ENCODE data around the gene HILPDA. TPM values are rescaled to one million over a fixed set of nuclear protein-coding genes. Genes with fewer than 3 reads are reported as not detected.
A peak's percentile ranks its signal among the peaks of the same experiment; 100 is the strongest.

Gene HILPDA
- total and polyA plus RNA-seq, 2 donors (not counting 3 experiments of a cell fraction or from before 2014, with no cell fraction given): 14.4 to 21.7 TPM

DNA sequence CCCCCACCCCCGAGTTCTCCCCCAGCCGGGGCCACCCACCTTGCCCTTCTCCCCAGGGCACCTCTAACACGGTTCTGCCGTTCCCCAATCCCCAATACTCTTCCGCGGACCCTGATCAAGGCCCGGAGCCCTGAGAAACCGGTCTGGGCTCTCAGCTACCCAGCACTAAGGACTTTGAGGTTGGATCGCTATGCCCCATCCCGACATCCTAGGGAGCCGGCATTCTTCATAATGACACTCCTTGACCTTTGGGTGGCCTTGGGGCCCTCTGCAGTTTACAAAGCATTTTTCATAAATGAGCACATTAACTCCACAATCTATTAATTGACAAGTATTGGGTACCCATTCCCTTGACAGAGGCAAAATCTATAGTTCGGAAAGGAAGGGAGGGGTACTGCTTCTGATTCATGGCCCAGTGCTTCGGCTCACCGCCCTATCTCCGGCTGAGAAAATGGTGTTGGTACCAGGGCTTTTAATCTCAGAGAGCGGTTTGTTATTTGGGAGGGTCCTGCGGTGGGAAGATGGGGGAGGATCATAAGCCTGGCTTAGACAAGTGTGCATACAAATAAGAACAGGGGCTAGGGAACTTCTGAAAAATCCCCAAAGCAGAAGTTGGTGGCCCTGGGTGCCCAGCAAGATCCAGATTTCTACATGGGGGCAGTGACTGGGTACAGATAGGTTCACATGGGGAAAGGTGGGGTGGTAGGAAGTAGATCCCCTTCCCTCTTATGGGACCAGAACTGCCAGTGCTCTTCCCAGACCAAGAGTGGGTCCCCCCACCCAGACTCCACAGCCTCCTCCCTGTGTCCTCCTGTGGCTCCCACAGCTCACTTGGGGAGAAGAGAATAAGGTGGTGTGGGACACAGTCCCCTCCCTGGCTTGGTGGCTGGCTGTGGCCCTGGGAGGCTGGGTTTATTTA lies 49.1 kb upstream of the HILPDA start:
- no TSS peak for BruUV-seq (replicated peaks)
- Histone ChIP-seq H3K4me2 (ENCODE audit: insufficient read depth, low read length) (no peak overlapping the region), H3K9me1 (replicated peaks; ENCODE audit: control insufficient read depth, extremely low read depth, insufficient read depth, low read length) (no peaks in the 10 kb centered on the region), H3K4me3 (replicated peaks in 1 of 3; ENCODE audit: insufficient read depth in 1 of 3, low read depth in 1 of 3, low read length in 3 of 3) (no peak overlapping the region), H3K27ac (ENCODE audit: insufficient read depth, low read depth, low read length) (no peak overlapping the region), H3K36me3 (ENCODE audit: control insufficient read depth in 2 of 2, extremely low read depth in 1 of 2, insufficient read depth in 2 of 2, low read length in 2 of 2) (peaks cover 0 to 1% of the 10 kb centered on the region in 2 experiments), H3K79me2 (ENCODE audit: control insufficient read depth, insufficient read depth, low read length) (peaks cover 25% of the 10 kb centered on the region), H3K27me3 (ENCODE audit: control insufficient read depth in 2 of 2, insufficient read depth in 2 of 2, low read length in 2 of 2) (no peaks in the 10 kb centered on the region), H2AFZ (ENCODE audit: low read depth, low read length) (no peak overlapping the region), H3K9me3 (replicated peaks; ENCODE audit: control insufficient read depth, insufficient read depth, low read length) (no peaks in the 10 kb centered on the region), H3K9ac (replicated peaks; ENCODE audit: extremely low read depth, insufficient read depth, low read length) (no peak overlapping the region), H4K20me1 (replicated peaks; ENCODE audit: control insufficient read depth, extremely low read depth, insufficient read depth, low read length) (no peaks in the 10 kb centered on the region), H3K4me1 (ENCODE audit: control insufficient read depth, extremely low read depth, insufficient read depth, low read length) (peaks cover 28% of the 10 kb centered on the region)
- POLR2A ChIA-PET: no interaction called here
- peak; percentile 43 for FAIRE-seq
- intact Hi-C loops (cut with micrococcal nuclease) (no loop called here), dilution Hi-C loops (cut with MboI; ENCODE audit: extremely low pct_ligation_motif_present, low sequenced_read_pairs) (no loop called here)
- CTCF ChIA-PET: interaction anchor here (1.1 to 17.5 kb wide), 7 partner anchors 8 to 59 kb away, joined by 3 to 209 read pairs (median 6); no protein-coding TSS in a partner anchor
- TF ChIP-seq POLR2A (IDR thresholded peaks at IDR 0.05; ENCODE audit: low read depth, low read length): no peak
- no peak for DNase-seq (ENCODE audit: low read depth, low spot score)

DNA sequence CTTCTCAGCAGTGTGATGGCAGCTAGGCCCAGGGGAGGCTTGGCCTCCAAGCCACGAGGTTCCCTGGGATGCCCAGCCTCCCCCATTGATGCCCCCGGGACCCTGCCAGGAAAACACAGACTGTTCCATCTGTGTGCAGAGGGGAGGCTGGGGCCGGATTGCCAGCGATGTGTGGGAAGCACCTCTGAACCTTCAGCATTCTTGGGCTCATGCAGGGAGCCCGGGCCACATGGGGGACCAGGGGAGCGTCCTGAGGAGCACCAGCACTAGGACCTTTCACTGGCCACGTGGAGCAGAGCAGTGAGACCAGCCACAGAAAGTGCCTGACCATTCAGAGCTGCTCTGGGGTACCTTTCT lies 48.5 kb upstream of the HILPDA start:
- no peaks in the 10 kb centered on the region for H4K20me1 ChIP-seq (replicated peaks; ENCODE audit: control insufficient read depth, extremely low read depth, insufficient read depth, low read length)
- H3K79me2 ChIP-seq (ENCODE audit: control insufficient read depth, insufficient read depth, low read length): peaks cover 25% of the 10 kb centered on the region
- FAIRE-seq: peak; percentile 54
- dilution Hi-C loops (cut with MboI; ENCODE audit: extremely low pct_ligation_motif_present, low sequenced_read_pairs) (no loop called here), intact Hi-C loops (cut with micrococcal nuclease) (no loop called here)
- H3K4me2 ChIP-seq (ENCODE audit: insufficient read depth, low read length): no peak overlapping the region
- BruUV-seq (replicated peaks): no TSS peak
- H3K9ac ChIP-seq (replicated peaks; ENCODE audit: extremely low read depth, insufficient read depth, low read length): no peak overlapping the region
- H3K27ac ChIP-seq (ENCODE audit: insufficient read depth, low read depth, low read length): no peak overlapping the region
- H3K9me3 ChIP-seq (replicated peaks; ENCODE audit: control insufficient read depth, insufficient read depth, low read length): no peaks in the 10 kb centered on the region
- CTCF ChIA-PET: interaction anchor here (0.7 to 17.5 kb wide), 8 partner anchors 9 to 60 kb away, joined by 3 to 209 read pairs (median 6); no protein-coding TSS in a partner anchor
- H2AFZ ChIP-seq (ENCODE audit: low read depth, low read length): no peak overlapping the region
- peaks cover 28% of the 10 kb centered on the region for H3K4me1 ChIP-seq (ENCODE audit: control insufficient read depth, extremely low read depth, insufficient read depth, low read length)
- no peak for DNase-seq (ENCODE audit: low read depth, low spot score)
- TF ChIP-seq CTCF (IDR thresholded peaks at IDR 0.05; ENCODE audit: extremely low read depth in 1 of 2, insufficient read depth in 1 of 2, low read depth in 1 of 2, low read length in 2 of 2) (no peak), POLR2A (IDR thresholded peaks at IDR 0.05; ENCODE audit: low read depth, low read length) (no peak), JUN (IDR thresholded peaks at IDR 0.05; ENCODE audit: borderline replicate concordance, insufficient read depth, insufficient read length, low read depth) (no peak), EZH2 (IDR thresholded peaks at IDR 0.05; ENCODE audit: borderline replicate concordance, low read depth, low read length, severe bottlenecking) (no peak), GATA2 (IDR thresholded peaks at IDR 0.05; ENCODE audit: insufficient read depth, insufficient read length, low read depth, low read length) (no peak), POLR2AphosphoS5 (IDR thresholded peaks at IDR 0.05; ENCODE audit: insufficient read depth, low read depth, low read length) (no peak), FOS (IDR thresholded peaks at IDR 0.05; ENCODE audit: borderline replicate concordance, insufficient read depth, low read length) (no peak)
- H3K4me3 ChIP-seq (replicated peaks in 1 of 3; ENCODE audit: insufficient read depth in 1 of 3, low read depth in 1 of 3, low read length in 3 of 3): no peak overlapping the region
- H3K36me3 ChIP-seq (ENCODE audit: control insufficient read depth in 2 of 2, extremely low read depth in 1 of 2, insufficient read depth in 2 of 2, low read length in 2 of 2): no peaks in the 10 kb centered on the region
- POLR2A ChIA-PET: no interaction called here
- H3K9me1 ChIP-seq (replicated peaks; ENCODE audit: control insufficient read depth, extremely low read depth, insufficient read depth, low read length): no peaks in the 10 kb centered on the region
- no peaks in the 10 kb centered on the region for H3K27me3 ChIP-seq (ENCODE audit: control insufficient read depth in 2 of 2, insufficient read depth in 2 of 2, low read length in 2 of 2)

All from endothelial cell of umbilical vein (primary cell).